ENCODE measurements around the gene C6orf62.

The C6orf62 gene

DNA sequence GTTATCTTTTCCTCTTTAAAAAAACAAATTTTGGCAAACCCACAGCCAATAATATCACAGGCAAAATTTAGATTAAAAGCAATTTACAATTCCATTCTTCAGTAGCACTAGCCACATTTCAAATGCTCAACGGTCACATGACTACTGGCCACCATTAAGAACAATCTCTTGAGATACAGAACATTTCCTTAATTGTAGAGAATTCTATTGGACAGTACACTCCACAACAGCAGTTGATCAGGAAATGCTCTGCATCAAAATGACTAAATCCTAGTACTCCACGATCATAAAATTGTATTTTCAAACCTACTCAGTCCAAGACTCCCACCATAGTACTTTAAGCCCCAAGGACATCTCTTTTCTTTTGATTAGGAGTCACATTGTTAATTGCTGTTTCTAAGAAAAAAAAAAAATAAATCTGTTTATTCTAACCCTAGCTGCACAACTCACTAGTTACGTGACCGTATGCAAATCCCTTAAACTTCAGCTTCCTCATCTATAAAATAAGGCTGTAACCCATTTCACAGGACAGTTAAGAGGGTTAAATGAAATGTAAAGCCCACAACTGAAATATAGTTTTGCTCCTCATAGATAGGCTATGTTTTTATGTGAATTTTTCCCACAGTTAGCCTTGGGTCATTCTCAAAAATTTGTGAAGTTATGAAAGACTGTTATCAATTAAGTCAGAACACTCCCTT is 9.8 kb downstream of the C6orf62 start:
- TF ChIP-seq, protein P1, sequence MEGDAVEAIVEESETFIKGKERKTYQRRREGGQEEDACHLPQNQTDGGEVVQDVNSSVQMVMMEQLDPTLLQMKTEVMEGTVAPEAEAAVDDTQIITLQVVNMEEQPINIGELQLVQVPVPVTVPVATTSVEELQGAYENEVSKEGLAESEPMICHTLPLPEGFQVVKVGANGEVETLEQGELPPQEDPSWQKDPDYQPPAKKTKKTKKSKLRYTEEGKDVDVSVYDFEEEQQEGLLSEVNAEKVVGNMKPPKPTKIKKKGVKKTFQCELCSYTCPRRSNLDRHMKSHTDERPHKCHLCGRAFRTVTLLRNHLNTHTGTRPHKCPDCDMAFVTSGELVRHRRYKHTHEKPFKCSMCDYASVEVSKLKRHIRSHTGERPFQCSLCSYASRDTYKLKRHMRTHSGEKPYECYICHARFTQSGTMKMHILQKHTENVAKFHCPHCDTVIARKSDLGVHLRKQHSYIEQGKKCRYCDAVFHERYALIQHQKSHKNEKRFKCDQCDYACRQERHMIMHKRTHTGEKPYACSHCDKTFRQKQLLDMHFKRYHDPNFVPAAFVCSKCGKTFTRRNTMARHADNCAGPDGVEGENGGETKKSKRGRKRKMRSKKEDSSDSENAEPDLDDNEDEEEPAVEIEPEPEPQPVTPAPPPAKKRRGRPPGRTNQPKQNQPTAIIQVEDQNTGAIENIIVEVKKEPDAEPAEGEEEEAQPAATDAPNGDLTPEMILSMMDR (IDR thresholded peaks at IDR 0.05; ENCODE audit: borderline replicate concordance, control extremely low read depth, extremely low read depth, insufficient read depth, missing control alignments): no peak
- in situ Hi-C loops (cut with MboI; ENCODE audit: low sequenced_read_pairs, unreplicated experiment): no loop called here
- no peak for DNase-seq (ENCODE audit: low spot score)

DNA sequence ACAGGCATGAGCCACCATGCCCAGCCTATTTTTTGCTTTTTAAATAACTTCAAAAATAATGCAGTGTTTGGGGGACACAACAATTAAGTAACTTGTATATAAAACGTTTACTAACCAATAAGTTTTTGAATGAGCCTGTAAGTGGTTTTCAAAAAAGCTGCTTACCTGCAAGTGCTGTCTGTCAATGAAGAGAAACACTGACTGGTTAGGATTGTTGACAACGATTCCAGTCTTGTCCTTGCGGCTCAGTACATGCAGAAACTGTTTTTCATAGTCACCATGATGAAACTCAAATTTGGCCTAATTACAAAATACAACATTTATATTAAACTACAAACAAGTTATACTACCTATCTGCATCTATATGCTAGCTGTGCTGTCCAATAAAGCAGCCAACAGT is 10.3 kb downstream of the C6orf62 start:
- in situ Hi-C loops (cut with MboI; ENCODE audit: low sequenced_read_pairs, unreplicated experiment): no loop called here
- TF ChIP-seq, protein P1 (IDR thresholded peaks at IDR 0.05; ENCODE audit: borderline replicate concordance, control extremely low read depth, extremely low read depth, insufficient read depth, missing control alignments): no peak
- DNase-seq (ENCODE audit: low spot score): no peak

DNA sequence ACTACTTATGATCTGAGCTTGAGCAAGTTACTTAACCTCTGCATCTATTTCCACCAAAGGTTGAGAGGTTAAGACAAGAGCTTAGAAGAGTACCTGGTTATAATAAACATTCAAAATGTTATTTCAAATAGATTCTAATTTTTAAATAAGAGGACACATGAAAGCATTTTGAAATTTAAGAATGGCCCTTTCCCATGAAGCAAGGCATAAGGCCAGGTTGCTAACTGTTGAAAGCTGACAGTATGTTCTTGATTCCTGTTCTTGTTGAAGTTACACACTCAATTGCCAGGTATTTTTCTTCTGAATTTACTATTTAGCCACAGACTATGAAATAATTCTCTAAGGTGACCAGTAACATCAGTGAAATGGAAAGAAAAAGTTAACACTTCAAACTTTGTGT is 14.5 kb downstream of the C6orf62 start:
- DNase-seq (ENCODE audit: low spot score): no peak
- TF ChIP-seq, protein P1 (IDR thresholded peaks at IDR 0.05; ENCODE audit: borderline replicate concordance, control extremely low read depth, extremely low read depth, insufficient read depth, missing control alignments): no peak
- in situ Hi-C loops (cut with MboI; ENCODE audit: low sequenced_read_pairs, unreplicated experiment): no loop called here

DNA sequence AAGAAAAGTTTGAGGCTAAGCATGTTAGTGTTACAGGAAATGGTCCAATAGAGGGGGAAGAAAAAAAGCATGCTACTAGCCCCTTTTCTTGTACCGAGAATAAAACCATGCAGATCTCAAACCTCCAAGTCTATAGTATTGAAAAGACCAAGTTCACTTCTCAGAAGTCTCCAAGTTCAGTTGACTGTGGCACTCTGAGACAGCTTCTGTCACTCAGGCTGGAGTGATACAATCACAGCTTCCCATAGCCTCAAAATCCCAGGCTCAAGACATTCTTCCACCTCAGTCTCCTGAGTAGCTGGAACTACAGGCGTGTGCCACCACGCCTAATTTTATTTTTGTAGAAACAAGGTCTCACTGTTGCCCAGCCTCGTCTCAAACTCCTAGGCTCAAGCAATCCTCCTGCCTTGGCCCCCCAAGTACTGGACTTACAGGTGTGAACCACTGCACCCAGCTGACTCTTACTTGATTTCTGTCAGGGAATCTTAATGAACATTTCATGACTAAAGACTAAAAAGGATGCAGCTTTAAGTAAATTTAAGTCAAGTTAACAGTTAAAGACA is 16.2 kb downstream of the C6orf62 start:
- DNase-seq (ENCODE audit: low spot score): no peak
- in situ Hi-C loops (cut with MboI; ENCODE audit: low sequenced_read_pairs, unreplicated experiment): no loop called here
- TF ChIP-seq, protein P1 (IDR thresholded peaks at IDR 0.05; ENCODE audit: borderline replicate concordance, control extremely low read depth, extremely low read depth, insufficient read depth, missing control alignments): no peak

DNA sequence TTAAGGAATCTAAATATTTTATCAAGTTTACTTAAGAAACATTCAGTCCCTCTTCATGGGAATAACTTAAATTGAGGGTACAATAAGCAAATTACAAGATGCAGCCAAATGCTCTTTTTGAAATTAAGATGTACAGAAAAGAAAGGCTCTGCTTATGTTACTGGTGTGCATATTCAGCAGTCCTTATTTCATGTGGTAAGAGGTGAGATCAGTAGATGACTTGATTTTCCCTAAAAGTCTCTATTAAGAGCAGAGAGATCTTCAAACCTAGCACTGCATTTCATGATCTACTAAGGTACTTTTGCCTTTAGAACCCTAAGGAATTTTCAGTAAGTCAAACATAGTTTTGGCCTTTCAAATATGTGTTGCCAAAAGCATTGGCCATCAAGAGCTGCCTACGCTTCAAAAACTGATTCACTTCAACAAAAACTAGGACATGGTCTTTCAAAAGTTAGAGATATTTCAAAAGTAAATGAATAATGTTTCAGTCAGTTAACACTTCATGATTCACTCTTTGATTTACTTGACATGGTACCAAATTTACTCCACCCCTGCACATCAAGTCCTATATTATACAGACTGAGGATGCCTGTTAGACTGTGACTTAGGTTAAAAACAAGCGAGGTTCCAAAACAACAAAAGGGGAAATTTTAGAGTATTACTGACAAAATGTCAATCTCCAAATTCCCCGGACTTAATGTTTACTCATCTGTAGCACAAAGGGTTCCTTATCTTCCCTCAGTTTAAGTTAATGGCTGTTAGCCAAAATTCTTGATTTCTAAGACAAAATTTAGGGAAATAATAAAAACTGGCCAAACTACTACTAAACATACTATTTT is 19.2 kb downstream of the C6orf62 start:
- in situ Hi-C loops (cut with MboI; ENCODE audit: low sequenced_read_pairs, unreplicated experiment): loop anchor here (5.0 kb wide), 1 partner anchor 117 kb away; no protein-coding TSS in a partner anchor
- DNase-seq (ENCODE audit: low spot score): no peak
- TF ChIP-seq, protein P1 (IDR thresholded peaks at IDR 0.05; ENCODE audit: borderline replicate concordance, control extremely low read depth, extremely low read depth, insufficient read depth, missing control alignments): no peak

DNA sequence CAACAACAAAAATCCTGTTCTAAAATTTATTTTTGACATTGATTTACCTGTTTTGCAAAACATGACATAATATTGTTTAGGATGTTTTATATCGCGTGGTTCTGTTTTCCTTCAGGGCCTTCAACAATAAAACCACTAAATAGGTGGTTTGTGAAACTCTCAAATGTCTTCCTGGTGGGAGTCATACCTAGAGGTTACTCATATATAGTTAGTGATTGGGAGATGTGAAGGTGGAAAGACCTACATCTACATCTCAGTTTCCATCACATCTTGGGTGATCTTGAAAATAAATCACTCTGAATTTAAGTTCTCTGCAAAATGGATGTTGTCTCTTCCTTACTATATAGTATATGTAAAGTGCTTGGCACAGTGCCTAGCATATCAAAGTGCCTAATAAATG is 22.9 kb downstream of the C6orf62 start:
- in situ Hi-C loops (cut with MboI; ENCODE audit: low sequenced_read_pairs, unreplicated experiment): loop anchor here (5.0 kb wide), 1 partner anchor 114 kb away; no protein-coding TSS in a partner anchor
- DNase-seq (ENCODE audit: low spot score): no peak
- TF ChIP-seq, protein P1 (IDR thresholded peaks at IDR 0.05; ENCODE audit: borderline replicate concordance, control extremely low read depth, extremely low read depth, insufficient read depth, missing control alignments): no peak
